Dermis microvascular lymphatic vessel endothelial cell (primary cell): Measurements from ENCODE around the gene NPM1. TPM values are rescaled to one million over a fixed set of nuclear protein-coding genes. Genes with fewer than 3 reads are reported as not detected.
"Not testable (repeated sequence)": the region's sequence is repeated elsewhere in the genome, so short reads cannot be mapped to it uniquely, and the experiment has no call there.

Experiments
- DNase-seq, 2 donors: peaks; one replicate each; pipeline versions ENCODE4 v3.0.0 to v3.0.0-alpha.2; 2010; ENCODE audit warnings: low read depth in 2 of 2
- total RNA-seq: library from RNA; depleted of rRNA; stranded (reverse); fragments of >200 nt; gene quantifications from 2 replicates; pipeline ENCODE4 v1.2.1, GENCODE V29; 2014

The NPM1 gene
- total RNA-seq, 1 donor from 2014 or later, result 1,004 TPM

DNA sequence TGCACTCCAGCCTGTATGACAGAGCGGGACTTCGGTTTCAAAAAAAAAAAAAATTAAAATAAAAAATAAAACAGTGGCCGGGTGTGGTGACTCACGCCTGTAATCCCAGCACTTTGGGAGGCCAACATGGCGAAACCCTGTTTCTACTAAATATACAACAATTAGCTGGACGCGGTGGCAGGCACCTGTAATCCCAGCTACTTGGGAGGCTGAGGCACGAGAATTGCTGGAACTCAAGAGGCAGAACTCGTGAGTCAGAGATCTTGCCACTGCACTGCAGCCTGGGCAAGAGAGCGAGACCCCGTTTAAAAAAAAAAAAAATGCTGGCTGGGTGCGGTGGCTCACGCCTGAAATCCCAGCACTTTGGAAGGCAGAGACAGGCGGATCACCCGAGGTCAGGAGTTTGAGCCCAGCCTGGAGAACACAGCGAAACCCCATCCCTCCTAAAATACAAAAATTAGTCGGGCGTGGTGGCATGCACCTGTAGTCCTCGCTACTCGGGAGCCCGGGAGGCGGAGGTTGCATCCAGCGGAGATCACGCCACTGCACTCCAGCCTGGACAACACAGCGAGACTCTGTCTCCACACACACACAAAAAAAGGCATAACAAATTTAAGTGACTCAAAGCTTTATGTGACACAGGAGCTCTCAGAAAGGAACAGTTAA is 1.5 kb upstream of the NPM1 start:
- DNase-seq, result no peak

DNA sequence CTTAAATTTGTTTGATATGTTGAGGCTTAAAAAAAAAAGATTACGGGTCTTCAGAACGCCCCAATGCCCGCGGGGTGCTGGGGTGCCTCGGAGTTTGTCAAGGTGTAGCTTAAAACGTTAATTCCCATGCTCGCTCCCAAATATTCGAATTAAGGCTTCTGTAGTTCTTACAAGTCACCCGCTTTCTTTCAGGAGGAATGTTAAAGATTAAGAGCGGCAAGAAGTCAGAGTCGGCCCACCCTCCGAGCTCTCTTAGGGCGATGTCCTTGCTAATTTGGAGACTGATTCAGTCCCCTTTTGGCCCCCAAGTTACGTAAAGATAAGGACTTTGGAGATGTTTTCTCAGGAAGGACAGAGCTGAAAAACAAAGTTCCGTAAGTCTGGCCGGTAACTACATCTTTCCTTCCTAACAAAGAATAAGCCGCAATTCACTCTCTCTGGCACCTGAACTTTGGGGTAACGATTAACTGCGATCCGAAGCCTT is 746 bp upstream of the NPM1 start:
- no peak for DNase-seq

DNA sequence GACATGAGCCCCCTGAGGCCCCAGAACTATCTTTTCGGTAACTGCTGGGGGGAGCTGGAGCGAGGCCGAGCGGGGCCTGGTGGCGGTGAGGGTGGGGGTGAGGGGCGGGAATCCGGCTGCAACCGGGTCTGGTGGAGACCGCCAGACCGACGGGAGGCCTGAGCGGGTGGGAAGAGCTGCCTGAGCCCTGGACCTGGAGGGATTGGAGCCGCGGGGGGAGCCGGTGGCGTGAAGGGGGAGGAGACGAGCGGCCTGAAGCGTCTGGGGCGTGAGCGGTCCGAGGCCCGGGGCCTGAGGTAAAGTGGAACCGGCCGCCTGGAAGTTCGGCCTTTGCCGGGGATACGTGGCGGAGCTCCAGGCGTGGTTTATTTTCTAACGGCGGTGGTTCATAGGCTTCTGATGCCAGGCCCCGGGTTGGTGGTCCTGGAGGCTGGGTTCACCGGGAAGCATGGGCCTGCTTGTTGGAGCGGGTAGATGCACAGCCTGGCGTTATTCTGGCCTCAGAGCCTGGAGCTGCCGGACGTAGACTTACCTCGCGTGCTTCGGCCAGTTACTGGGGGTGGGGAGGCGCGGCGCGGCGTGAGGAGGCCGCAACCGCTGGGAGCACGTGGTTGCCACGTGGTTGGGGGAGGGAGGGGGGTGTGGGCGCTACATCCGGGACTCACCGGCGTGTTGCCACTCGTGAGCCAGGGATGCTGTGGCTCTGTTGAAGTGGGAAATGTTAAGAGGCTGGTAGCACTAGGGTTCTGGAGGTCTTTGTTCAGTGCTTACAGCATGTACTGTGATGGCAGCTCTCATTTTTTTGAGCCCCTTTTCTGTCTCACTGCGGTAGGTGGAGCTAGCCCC is 544 bp downstream of the NPM1 start:
- peak; percentile 39 to 81 for DNase-seq

DNA sequence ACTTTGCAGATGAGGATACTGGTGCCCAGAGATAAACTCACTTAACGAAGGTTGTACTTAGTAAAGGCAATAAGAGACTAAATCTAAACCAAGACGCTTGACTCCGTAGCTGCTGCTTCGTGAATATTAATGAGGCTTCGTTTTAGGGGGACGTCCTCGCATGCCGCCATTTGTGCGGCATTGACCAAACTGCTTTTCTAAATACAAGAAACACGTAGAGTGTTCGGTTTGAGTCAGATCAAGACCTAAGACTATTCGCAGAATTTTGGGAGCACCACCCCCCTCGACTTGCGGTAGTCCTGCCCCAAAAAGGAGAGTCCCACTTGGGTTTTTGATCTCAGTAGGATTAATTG is 1.1 kb downstream of the NPM1 start:
- DNase-seq, result no peak

DNA sequence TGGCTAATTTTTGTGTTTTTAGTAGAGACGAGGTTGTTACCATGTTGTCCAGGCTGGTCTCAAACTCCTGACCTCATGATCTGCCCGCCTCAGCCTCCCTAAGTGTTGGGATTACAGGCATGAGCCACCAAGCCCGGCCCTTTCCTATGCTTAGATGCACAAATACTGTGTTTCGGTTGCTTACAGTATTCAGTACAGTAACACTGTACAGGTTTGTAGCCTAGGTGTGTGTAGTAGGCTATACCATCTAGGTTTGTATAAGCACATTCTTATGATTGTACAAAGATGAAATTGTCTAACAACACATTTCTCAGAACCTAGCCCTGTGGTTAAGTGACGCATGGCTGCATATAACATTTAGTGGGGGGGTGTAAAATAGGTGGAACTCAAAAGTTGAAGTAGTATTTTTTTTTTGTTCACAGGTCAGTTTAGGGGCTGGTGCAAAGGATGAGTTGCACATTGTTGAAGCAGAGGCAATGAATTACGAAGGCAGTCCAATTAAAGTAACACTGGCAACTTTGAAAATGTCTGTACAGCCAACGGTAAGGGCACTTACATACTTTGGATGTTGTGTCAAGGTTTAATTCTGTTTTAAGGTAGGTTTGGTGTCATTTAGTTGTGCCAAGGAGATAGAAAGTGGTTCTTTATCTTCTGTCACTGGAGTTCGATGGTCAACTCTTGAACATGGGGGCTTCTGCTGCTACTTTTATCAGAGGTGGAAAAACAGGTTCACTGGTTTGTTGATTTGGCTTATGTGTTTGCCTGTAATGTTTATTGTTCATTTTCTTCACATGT is 3.4 kb downstream of the NPM1 start:
- no peak for DNase-seq

DNA sequence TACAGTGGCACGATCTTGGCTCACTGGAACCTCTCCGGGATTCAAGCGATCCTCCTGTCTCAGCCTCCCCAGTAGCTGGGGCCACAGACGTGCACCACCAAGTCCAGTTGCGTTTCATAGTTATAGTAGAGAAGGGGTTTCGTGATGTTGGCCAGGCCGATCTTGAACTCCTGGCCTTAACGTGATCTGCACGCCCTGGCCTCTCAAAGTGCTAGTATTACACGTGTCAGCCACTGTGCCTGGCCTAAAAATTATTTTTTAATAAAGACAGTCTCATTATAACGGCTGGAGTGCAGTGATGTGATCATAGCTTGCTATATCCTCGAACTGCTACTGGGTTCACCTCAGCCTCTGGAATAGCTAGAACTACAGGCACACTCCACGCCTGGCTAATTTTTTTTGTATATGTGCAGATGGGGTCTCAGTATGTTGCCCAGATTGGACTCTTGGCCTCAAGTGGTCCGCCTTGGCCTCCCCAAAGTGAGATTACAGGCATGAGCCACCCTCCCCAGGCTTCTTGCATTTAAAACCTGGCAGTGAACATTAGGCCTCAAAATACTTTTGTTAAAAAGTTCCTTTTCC is 4.4 kb downstream of the NPM1 start:
- DNase-seq, result no peak

DNA sequence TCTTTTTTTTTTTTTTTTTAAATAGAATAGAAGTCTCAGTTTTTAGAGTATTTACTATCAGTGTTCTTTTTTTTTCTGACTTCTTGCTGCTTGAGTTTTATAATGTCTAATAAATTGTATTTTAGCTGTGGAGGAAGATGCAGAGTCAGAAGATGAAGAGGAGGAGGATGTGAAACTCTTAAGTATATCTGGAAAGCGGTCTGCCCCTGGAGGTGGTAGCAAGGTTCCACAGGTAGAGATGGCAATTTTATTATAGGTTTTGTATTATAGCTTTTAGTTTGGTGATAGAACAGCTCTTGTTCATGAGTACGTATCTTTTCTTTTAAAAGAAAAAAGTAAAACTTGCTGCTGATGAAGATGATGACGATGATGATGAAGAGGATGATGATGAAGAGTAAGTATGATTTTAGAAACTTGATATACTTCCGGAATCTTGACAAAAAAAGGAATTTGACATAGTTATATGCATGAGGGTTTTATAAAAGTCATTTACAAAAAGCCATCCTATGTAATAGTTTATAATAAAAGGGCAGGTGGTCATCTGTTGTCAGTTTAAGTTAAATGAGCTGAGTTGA is 5.0 kb downstream of the NPM1 start:
- DNase-seq, result no peak

DNA sequence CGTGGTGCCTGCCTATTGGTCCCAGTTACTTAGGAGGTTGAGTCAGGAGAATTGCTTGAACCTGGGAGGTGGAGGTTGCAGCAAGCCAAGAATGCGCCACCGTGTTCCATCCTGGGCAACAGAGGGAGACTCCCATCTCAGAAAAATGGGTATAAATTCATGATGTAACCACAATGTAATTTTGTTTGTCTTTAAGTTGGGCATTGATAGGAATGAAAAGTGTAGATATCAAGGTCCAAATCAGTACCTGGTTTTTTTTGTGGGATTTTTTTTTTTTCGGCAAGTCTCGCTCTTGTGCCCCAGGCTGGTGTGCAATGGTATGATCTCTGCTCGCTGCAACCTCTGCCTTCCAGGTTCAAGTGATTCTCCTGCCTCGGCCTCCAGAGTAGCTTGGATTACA is 7.4 kb downstream of the NPM1 start:
- no peak for DNase-seq

DNA sequence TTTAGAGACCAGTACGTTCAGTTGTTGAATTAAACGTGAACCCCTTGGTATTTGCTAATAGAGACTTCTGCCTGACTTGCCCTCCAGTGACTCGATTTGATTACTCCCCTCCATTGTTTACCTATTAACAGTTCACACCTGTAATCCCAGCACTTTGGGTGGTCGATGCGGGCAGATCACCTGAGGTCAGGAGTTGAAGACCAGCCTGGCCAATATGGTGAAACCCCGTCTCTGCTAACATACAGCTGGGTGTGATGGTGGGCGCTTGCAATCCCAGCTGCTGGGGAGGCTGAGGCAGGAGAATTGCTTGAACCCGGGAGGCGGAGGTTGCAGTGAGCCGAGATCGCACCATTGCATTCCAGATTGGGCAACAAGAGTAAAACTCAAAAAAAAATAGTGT is 8.9 kb downstream of the NPM1 start:
- not testable (repeated sequence) for DNase-seq

DNA sequence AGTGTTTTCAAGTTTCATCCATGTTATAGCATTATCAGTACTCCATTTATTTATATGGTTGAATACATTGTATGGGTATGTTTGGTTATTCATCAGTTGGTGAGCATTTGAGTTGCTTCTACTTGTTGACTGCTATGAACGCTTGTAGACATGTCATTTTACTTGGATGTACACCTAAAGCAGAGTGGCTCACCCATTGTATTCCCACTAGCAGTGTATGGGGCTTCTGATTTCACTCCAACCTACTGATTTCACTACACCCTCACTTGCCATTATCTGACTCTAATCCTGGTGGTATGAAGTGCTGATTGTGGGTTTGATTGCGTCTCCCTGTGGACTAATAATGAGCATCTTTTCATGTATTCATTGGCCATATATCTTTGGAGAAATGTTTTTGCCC is 9.5 kb downstream of the NPM1 start:
- no peak for DNase-seq

DNA sequence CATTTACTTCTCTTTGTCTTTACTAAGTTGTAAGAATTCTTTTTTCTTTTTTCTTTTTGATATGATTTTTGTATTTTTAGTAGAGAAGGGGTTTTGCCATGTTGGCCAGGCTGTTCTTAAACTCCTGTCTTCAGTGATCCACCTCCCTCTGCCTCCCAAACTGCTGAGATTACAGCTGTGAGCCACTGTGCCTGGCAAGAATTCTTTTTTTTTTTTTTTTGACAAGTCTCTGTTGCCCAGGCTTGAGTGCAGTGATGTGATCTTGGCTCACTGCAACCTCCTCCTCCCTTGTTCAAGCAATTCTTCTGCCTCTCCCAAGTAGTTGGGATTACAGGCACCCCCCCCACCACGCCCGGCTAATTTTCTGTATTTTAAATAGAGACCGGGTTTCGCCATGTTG is 9.9 kb downstream of the NPM1 start:
- DNase-seq, result no peak

DNA sequence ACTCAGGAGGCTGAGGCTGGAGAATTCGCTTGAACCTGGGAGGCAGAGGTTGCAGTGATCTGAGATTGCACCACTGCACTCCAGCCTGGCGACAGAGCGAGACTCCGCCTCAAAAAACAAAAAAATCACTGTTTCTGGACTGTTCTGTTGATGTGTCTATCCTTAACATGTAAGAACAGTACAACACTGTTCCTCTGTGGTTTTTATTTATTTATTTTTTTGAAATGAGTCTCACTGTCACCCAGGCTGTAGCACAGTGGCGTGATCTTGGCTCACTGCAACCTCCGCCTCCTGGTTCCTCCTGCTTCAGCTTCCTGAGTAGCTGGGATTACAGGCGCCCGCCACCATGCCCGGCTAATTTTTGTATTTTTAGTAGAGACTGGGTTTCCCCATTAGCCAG is 11.0 kb downstream of the NPM1 start:
- DNase-seq, result not testable (repeated sequence)

DNA sequence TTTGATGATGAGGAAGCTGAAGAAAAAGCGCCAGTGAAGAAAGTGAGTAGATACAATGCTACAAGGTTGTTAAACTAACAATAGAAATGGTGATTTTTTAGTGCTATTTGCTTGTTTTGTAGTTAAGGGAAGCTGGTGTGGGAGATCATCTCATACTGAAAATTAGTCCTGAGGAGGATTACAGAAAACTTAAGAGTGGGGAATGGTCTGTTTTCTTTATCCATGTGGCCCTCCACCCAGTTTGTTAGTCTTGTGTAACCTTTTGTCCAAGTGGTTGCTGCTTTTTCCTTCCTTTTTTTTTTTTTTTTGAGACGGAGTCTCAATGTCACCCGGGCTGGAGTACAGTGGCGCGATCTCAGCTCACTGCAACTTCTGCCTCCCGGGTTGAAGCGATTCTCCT is 12.5 kb downstream of the NPM1 start:
- no peak for DNase-seq

DNA sequence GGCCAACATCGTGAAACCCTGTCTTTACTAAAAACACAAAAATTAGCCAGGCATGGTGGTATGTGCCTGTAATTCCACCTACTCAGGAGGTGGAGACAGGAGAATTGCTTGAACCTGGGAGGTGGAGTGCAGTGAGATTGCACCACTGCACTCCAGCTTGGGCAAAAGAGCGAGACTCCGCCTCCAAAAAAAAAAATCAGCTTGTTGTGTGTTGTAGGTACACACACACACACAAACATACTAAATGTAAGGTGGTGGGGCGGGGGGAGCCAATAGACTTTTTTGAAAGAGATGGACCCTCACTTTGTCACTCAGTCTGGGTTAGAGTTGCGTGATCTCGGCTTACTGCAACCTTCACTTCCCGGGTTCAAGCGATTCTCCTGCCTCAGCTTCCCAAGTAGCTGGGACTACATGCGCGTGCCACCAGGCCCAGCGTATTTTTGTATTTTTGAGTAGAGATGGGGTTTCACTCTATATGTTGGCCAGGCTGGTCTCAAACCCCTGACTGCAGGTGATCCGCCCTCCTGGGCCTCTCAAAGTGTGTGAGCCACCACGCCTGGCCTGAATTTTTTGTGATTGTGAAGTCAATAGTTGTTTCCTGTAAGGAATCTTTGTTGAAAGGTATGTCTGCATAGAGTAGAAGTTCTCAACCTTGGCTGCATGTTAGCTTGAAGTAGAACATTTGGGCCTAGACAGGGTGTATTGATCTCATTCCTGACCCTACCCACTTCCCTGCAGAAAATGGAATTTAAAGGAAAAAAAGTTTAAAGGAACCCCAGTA is 13.7 kb downstream of the NPM1 start:
- DNase-seq, result no peak

DNA sequence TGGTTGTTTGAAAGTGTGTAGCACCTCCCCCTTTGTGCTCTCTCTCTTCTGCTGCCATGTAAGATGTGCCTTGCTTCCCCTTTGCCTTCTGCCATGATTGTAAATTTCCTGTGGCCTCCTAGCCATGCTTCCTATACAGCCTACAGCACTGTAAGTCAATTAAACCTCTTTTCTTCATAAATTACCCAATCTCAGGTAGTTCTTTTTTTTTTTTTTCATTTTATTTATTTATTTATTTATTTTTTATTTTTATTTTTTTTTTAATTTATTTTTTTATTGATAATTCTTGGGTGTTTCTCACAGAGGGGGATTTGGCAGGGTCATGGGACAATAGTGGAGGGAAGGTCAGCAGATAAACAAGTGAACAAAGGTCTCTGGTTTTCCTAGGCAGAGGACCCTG is 15.1 kb downstream of the NPM1 start:
- DNase-seq, result not testable (repeated sequence)

DNA sequence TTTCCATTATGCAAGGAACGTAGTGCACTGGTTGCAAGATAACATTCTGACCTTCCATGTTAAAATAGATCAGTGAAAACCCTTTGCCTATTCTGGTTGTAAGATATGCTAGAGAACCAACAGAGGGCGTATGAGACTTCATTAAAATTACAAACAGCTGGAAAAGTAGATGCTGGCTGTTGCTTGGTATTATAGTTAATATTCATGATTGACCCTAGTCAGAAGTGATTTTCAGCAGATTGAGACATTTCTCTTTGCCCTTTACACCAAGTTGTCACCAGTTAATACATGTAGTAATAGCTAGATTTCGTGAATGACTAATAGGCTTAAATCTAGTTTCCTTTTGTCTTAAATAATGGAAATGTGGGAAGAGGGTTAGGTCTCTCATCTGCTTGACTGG is 18.0 kb downstream of the NPM1 start:
- peak in 1 of 2 donors; percentile 30 for DNase-seq

DNA sequence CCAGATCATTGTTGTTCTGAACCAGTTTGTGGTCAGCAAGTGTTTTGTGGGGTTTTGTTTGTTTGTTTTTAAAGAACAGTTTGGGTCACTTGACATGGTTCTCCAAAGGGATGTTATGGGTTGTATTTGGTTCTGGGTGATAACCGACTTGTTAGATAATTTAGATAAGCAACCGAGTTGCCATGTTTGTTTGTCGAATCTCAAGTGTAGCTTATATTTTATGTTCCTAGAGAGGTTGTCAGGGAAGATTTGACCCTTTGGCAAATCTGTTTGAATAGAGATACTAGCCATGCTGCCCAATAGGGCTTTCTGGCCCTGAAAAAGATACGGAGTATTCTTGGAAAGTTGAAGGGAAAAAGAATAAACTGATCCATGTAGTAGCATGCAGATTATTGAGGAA is 19.6 kb downstream of the NPM1 start:
- DNase-seq, result no peak

DNA sequence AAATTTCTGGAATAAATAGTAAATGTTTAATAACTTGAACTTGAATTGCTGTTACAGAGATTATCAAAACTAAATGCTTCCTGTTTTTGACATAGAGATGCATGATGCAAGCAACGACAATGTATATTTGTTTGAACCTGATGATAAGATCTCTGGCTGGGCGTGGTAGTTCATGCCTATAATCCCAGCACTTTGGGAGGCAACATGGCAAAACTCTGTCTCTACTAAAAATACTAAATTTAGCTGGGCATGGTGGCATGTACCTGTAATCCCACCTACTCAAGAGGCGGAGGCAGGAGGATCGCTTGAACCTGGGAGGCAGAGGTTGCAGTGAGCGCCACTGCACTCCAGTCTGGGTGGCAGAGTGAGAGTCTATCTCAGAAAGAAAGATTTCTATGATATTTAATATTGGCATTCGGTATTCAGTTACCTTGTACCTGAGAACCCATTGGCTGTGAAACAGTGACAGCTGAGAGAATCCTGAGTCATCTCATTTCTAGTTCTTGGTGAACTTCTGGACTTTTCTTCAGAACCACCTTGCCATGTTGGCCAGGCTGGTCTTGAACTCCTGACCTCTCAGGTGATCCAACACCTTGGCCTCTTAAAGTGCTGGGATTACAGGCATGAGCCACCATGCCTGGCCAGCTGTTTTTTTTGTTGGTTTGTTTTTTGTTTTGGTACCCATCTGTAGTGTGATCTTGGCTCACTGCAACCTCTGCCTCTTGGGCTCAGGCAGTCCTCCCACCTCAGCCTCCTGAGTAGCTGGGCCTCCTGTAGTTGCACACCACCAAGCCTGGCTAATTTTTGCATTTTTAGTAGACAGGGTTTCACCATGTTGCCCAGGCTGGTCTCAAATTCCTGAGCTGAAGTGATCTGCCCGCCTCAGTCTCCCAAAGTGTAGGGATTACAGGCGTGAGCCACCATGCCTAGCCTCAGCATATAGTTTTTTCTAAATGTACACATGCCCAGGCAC is 21.8 kb downstream of the NPM1 start:
- no peak for DNase-seq

DNA sequence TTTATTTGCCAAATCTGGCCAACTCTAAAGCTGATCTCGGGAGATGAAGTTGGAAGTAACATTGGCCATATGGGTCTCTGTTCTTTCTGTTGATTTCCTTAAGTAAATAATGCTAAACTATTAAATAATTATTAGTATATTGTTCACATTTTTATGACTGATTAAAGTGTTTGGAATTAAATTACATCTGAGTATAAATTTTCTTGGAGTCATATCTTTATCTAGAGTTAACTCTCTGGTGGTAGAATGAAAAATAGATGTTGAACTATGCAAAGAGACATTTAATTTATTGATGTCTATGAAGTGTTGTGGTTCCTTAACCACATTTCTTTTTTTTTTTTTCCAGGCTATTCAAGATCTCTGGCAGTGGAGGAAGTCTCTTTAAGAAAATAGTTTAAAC is 22.5 kb downstream of the NPM1 start:
- no peak for DNase-seq

DNA sequence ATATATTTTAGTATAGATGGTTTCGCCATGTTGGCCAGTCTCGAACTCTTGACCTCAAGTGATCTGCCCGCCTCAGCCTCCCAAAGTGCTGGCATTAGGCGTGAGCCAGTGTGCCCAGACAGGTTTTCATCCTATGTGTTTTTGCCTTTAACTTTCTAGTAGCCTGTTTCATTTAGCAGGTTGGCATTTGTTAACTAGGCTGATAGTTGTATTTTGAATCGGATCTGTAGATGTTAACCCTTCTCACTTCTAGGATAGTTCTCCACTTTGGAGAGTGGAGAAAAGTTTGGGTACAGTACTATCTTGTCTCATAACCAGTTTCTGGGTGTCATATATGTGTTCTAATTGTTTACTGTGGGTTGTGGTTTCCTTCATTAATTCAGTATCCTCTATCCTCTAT is 24.5 kb downstream of the NPM1 start:
- DNase-seq, result no peak
